Gastroesophageal sphincter (tissue), 4 donors: ENCODE measurements around the gene ARF1. TPM values are rescaled to one million over a fixed set of nuclear protein-coding genes. Genes with fewer than 3 reads are reported as not detected.
A peak's percentile ranks its signal among the peaks of the same experiment; 100 is the strongest.

ENCODE experiments used
- ATAC-seq: fragments of 150-250 bp; one replicate; pipeline ENCODE4 v1.9.1; 2016; ENCODE audit warnings: mild to moderate bottlenecking, moderate library complexity
- H3K27ac ChIP-seq, 4 donors: fragments of 200-600 bp; sonication (generic) in 3 of 4; 1 replicate in 3 of 4; 2 replicates in 1 of 4; pipeline ENCODE4 v1.5.1; 2016 to 2019
- H3K27me3 ChIP-seq: fragments of 200-600 bp; sonication (generic); one replicate; pipeline ENCODE4 v1.5.1; 2019
- H3K36me3 ChIP-seq, 2 donors: fragments of 200-600 bp; sonication (generic); one replicate each; pipeline ENCODE4 v1.5.1; 2019; ENCODE audit warnings: control low read depth in 1 of 2
- H3K4me1 ChIP-seq, 3 donors: fragments of 200-600 bp; sonication (generic); 1 replicate in 2 of 3; 2 replicates in 1 of 3; pipeline ENCODE4 v1.5.1; 2016 to 2019; ENCODE audit warnings: control low read depth in 2 of 3
- H3K4me3 ChIP-seq, 2 donors: fragments of 200-600 bp; sonication (generic); one replicate each; pipeline ENCODE4 v1.5.1; 2019; ENCODE audit warnings: mild to moderate bottlenecking in 1 of 2, moderate library complexity in 1 of 2
- H3K9me3 ChIP-seq, 3 donors: fragments of 200-600 bp; sonication (generic); one replicate each; pipeline ENCODE4 v1.5.1; 2017 to 2019; ENCODE audit warnings: control low read depth in 2 of 3
- EP300 ChIP-seq: sonication (generic); formaldehyde crosslinking; IDR thresholded peaks from one replicate; pipeline ENCODE4 v1.6.1; 2017; ENCODE audit warnings: antibody characterized with exemption, mild to moderate bottlenecking
- POLR2A ChIP-seq, 2 donors: fragments of 450-650 bp; IDR thresholded peaks; one replicate each; pipeline ENCODE4 v1.6.1; 2017; ENCODE audit warnings: antibody characterized with exemption in 2 of 2, mild to moderate bottlenecking in 2 of 2, moderate library complexity in 1 of 2
- POLR2AphosphoS5 ChIP-seq: sonication (generic); formaldehyde crosslinking; IDR thresholded peaks from one replicate; pipeline ENCODE4 v1.6.1; 2017; ENCODE audit warnings: antibody characterized with exemption
- WGBS, 2 donors: methylation state at CpG; one replicate each; pipeline ENCODE4 v1.1.5; 2018; ENCODE audit warnings: low coverage in 1 of 2; 5-methylcytosine and 5-hydroxymethylcytosine counted together
- total RNA-seq, 4 donors: library from RNA; depleted of rRNA; stranded (reverse); fragments of >200 nt; gene quantifications; one replicate each; pipeline ENCODE4 v1.1.0, GENCODE V29; 2016
- TF ChIP-seq, protein P1 (sequence below), 4 experiments: fragments of 200-600 bp in 2 of 4; fragments of 450-650 bp in 2 of 4; sonication (generic) in 1 of 4; IDR thresholded peaks; one replicate each; pipeline ENCODE4 v1.5.1; 2017 to 2019; ENCODE audit warnings: antibody characterized with exemption in 4 of 4, mild to moderate bottlenecking in 2 of 4, moderate library complexity in 2 of 4

ARF1 gene
- total RNA-seq, 4 donors from 2014 or later: 256 to 385 (median 303) TPM

DNA sequence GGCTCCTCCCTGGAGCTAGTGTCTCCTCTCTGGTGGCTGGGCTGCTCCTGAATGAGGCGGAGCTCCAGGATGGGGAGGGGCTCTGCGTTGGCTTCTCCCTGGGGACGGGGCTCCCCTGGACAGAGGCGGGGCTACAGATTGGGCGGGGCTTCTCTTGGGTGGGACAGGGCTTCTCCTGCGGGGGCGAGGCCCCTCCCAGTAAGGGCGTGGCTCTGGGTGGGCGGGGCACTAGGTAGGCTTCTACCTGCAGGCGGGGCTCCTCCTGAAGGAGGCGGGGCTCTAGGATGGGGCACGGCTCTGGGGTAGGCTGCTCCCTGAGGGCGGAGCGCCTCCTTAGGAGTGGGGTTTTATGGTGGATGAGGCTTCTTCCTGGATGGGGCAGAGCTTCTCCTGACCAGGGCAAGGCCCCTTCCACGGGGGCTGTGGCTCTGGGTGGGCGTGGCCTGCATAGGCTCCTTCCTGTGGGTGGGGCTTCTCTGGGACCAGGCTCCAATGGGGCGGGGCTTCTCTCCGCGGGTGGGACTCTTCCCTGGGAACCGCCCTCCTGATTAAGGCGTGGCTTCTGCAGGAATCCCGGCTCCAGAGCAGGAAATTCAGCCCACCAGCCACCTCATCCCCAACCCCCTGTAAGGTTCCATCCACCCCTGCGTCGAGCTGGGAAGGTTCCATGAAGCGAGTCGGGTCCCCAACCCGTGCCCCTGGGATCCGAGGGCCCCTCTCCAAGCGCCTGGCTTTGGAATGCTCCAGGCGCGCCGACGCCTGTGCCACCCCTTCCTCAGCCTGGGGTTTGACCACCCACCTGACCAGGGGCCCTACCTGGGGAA is 22.7 kb upstream of the ARF1 start:
- Histone ChIP-seq H3K27ac (no peak overlapping the region), H3K9me3 (no peaks in the 10 kb centered on the region), H3K36me3 (no peaks in the 10 kb centered on the region), H3K4me1 (peaks cover 0 to 23% (median 10%) of the 10 kb centered on the region in 3 donors), H3K4me3 (peak overlapping the region in 1 of 2 donors; percentile 8), H3K27me3 (peaks cover 87% of the 10 kb centered on the region)
- TF ChIP-seq POLR2A (IDR thresholded peaks at IDR 0.05): no peak
- TF ChIP-seq EP300: no peak
- no peak for TF ChIP-seq POLR2AphosphoS5
- TF ChIP-seq, protein P1, sequence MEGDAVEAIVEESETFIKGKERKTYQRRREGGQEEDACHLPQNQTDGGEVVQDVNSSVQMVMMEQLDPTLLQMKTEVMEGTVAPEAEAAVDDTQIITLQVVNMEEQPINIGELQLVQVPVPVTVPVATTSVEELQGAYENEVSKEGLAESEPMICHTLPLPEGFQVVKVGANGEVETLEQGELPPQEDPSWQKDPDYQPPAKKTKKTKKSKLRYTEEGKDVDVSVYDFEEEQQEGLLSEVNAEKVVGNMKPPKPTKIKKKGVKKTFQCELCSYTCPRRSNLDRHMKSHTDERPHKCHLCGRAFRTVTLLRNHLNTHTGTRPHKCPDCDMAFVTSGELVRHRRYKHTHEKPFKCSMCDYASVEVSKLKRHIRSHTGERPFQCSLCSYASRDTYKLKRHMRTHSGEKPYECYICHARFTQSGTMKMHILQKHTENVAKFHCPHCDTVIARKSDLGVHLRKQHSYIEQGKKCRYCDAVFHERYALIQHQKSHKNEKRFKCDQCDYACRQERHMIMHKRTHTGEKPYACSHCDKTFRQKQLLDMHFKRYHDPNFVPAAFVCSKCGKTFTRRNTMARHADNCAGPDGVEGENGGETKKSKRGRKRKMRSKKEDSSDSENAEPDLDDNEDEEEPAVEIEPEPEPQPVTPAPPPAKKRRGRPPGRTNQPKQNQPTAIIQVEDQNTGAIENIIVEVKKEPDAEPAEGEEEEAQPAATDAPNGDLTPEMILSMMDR (IDR thresholded peaks at IDR 0.05): no peak
- ATAC-seq: peak; percentile 4
- no CpG with 5 or more reads among the region's 33 CpGs for WGBS, 2 donors

DNA sequence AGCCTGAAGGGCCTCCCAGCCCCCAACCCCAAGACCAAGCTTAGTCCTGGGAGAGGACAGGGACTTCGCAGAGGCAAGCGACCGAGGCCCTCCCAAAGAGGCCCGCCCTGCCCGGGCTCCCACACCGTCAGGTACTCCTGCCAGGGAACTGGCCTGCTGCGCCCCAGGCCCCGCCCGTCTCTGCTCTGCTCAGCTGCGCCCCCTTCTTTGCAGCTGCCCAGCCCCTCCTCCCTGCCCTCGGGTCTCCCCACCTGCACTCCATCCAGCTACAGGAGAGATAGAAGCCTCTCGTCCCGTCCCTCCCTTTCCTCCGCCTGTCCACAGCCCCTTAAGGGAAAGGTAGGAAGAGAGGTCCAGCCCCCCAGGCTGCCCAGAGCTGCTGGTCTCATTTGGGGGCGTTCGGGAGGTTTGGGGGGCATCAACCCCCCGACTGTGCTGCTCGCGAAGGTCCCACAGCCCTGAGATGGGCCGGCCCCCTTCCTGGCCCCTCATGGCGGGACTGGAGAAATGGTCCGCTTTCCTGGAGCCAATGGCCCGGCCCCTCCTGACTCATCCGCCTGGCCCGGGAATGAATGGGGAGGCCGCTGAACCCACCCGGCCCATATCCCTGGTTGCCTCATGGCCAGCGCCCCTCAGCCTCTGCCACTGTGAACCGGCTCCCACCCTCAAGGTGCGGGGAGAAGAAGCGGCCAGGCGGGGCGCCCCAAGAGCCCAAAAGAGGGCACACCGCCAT is 21.9 kb upstream of the ARF1 start:
- Histone ChIP-seq H3K27me3 (peaks cover 91% of the 10 kb centered on the region), H3K4me1 (peaks cover 0 to 23% (median 10%) of the 10 kb centered on the region in 3 donors), H3K9me3 (no peaks in the 10 kb centered on the region), H3K27ac (no peak overlapping the region), H3K36me3 (no peaks in the 10 kb centered on the region), H3K4me3 (no peak overlapping the region)
- no peak for ATAC-seq
- TF ChIP-seq POLR2AphosphoS5: no peak
- no peak for TF ChIP-seq POLR2A (IDR thresholded peaks at IDR 0.05)
- WGBS, 2 donors: 0 to 13% methylated on average over 7 to 10 of the region's 34 CpGs

DNA sequence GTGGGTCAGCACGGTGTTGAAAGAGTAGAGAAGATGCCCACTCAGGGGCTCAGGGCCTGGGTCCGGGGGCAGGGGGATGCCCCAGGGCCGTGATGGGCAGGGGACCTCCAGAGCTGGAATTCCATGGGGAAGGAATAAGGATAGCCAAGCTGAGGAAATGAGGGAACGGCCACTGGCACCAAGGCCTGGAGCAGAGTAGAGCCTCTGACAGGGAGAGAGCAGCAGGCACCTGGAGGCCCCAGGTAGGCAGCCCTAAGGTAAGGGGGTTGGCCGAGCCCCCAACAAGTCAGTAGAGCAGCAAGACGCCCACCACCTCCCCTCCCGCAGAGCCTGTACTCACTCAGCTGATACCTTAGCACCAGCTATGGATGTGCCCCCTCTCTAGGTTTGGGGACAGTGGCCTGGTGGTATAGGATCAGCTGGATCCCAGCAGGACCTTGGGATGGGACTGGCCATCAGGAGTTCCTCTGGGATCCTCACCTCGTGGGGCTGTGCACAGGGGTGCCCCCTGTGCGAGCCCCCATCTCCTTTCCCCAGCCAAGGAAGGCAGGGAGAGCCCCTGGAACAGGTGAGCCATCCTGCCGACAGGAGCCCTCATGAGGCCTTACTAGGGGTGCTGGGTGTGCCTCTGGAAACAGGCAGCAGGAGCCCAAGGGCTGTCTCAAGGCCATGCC is 21.0 kb upstream of the ARF1 start:
- WGBS, 2 donors: 64 to 88% methylated on average over 4 to 7 of the region's 10 CpGs
- Histone ChIP-seq H3K4me3 (no peak overlapping the region), H3K27ac (no peak overlapping the region), H3K36me3 (no peaks in the 10 kb centered on the region), H3K27me3 (peaks cover 94% of the 10 kb centered on the region), H3K4me1 (peaks cover 0 to 23% (median 10%) of the 10 kb centered on the region in 3 donors), H3K9me3 (no peaks in the 10 kb centered on the region)
- no peak for TF ChIP-seq EP300
- TF ChIP-seq, protein P1 (IDR thresholded peaks at IDR 0.05): no peak
- TF ChIP-seq POLR2A (IDR thresholded peaks at IDR 0.05): no peak
- no peak for TF ChIP-seq POLR2AphosphoS5
- no peak for ATAC-seq

DNA sequence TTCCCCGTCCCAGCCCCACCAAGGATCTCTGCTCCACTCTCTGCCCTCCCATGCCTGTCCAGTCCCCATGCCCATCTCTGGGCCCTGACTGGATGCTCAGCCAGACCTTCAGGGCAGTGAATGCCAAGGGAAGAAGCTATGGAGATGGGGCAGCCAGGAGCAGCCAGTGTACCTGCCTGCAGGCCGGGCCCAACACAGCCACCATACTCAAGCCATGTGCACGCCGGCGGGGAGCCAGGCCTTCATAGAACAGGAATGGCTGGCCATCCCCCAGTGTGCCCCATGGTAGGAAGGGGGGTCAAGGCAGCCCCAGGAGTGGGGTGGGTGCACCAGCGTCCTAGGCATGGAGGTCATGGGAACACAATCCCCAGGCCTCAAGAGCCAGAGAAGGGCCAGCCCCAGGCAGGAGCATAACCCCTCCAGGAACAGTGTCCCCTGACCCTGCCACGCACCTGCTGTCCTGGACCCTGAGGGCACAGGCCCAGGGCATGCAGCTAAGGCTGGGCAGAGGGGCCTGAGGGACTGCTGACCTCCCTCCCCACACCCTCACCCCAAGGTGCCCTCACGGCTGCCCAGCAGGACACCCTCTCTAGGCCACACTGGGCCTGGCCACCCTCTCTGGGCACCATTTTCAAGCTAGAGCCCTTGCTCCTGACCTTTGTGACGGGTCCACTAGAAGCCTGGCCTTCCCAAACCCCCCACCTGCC is 20.3 kb upstream of the ARF1 start:
- peaks cover 99% of the 10 kb centered on the region for H3K27me3 ChIP-seq
- no peak overlapping the region for H3K4me3 ChIP-seq

More for the DNA sequence above, 20.3 kb upstream of the ARF1 start:
- 80 to 100% methylated on average over 1 to 2 of the region's 9 CpGs for WGBS, 2 donors
- TF ChIP-seq, protein P1 (IDR thresholded peaks at IDR 0.05): no peak
- TF ChIP-seq POLR2AphosphoS5 (no peak), POLR2A (IDR thresholded peaks at IDR 0.05) (no peak), EP300 (no peak)
- no peak overlapping the region for H3K27ac ChIP-seq
- no peak for ATAC-seq
- H3K4me1 ChIP-seq: peaks cover 0 to 23% (median 10%) of the 10 kb centered on the region in 3 donors
- H3K9me3 ChIP-seq: no peaks in the 10 kb centered on the region
- H3K36me3 ChIP-seq: no peaks in the 10 kb centered on the region
